GM11168 (cell line): ENCODE data around the gene GRIK4.

ENCODE experiments used
- in situ Hi-C: fragments of 300-500 bp; cut with MboI; formaldehyde crosslinking; loops from one replicate; pipeline ENCODE4 v1.12.0; 2022; ENCODE audit warnings: low sequenced_read_pairs; ENCODE audit not compliant: unreplicated experiment

The GRIK4 gene

GRCh38 chr11:120522736-120523135 lies 11.2 kb downstream of the GRIK4 start:
- in situ Hi-C loops: loop anchor here (25.0 kb wide), 1 partner anchor 290 kb away; no protein-coding TSS in a partner anchor

- in situ Hi-C loops: loop anchor here (25.0 kb wide), 1 partner anchor 289 kb away; no protein-coding TSS in a partner anchor
Observed at GRCh38 chr11:120523196-120523595, 11.6 kb downstream of the GRIK4 start.

GRCh38 chr11:120524536-120525085 lies 13.1 kb downstream of the GRIK4 start:
- in situ Hi-C loops: loop anchor here (25.0 kb wide), 1 partner anchor 288 kb away; no protein-coding TSS in a partner anchor

GRCh38 chr11:120525261-120526171 lies 14.0 kb downstream of the GRIK4 start:
- in situ Hi-C loops: no loop called here

GRCh38 chr11:120526241-120526640 lies 14.7 kb downstream of the GRIK4 start:
- in situ Hi-C loops: no loop called here

GRCh38 chr11:120527111-120527761 lies 15.7 kb downstream of the GRIK4 start:
- in situ Hi-C loops: no loop called here

GRCh38 chr11:120528749-120529148 lies 17.2 kb downstream of the GRIK4 start:
- in situ Hi-C loops: no loop called here

GRCh38 chr11:120529214-120529613 lies 17.7 kb downstream of the GRIK4 start:
- in situ Hi-C loops: no loop called here

- in situ Hi-C loops: no loop called here
Observed at GRCh38 chr11:120529911-120530310, 18.4 kb downstream of the GRIK4 start.

GRCh38 chr11:120532082-120532831 lies 20.7 kb downstream of the GRIK4 start:
- in situ Hi-C loops: no loop called here

GRCh38 chr11:120532832-120533196 lies 21.3 kb downstream of the GRIK4 start:
- in situ Hi-C loops: no loop called here

GRCh38 chr11:120536091-120536796 lies 24.7 kb downstream of the GRIK4 start:
- in situ Hi-C loops: no loop called here

GRCh38 chr11:120536797-120537169 lies 25.2 kb downstream of the GRIK4 start:
- in situ Hi-C loops: no loop called here

GRCh38 chr11:120537996-120538395 lies 26.4 kb downstream of the GRIK4 start:
- in situ Hi-C loops: no loop called here

GRCh38 chr11:120538707-120539106 lies 27.2 kb downstream of the GRIK4 start:
- in situ Hi-C loops: no loop called here

GRCh38 chr11:120539667-120540369 lies 28.3 kb downstream of the GRIK4 start:
- in situ Hi-C loops: no loop called here

GRCh38 chr11:120540744-120541465 lies 29.4 kb downstream of the GRIK4 start:
- in situ Hi-C loops: no loop called here

GRCh38 chr11:120543521-120544215 lies 32.1 kb downstream of the GRIK4 start:
- in situ Hi-C loops: no loop called here
